ENCODE measurements around the gene DALRD3.

The DALRD3 gene

DNA sequence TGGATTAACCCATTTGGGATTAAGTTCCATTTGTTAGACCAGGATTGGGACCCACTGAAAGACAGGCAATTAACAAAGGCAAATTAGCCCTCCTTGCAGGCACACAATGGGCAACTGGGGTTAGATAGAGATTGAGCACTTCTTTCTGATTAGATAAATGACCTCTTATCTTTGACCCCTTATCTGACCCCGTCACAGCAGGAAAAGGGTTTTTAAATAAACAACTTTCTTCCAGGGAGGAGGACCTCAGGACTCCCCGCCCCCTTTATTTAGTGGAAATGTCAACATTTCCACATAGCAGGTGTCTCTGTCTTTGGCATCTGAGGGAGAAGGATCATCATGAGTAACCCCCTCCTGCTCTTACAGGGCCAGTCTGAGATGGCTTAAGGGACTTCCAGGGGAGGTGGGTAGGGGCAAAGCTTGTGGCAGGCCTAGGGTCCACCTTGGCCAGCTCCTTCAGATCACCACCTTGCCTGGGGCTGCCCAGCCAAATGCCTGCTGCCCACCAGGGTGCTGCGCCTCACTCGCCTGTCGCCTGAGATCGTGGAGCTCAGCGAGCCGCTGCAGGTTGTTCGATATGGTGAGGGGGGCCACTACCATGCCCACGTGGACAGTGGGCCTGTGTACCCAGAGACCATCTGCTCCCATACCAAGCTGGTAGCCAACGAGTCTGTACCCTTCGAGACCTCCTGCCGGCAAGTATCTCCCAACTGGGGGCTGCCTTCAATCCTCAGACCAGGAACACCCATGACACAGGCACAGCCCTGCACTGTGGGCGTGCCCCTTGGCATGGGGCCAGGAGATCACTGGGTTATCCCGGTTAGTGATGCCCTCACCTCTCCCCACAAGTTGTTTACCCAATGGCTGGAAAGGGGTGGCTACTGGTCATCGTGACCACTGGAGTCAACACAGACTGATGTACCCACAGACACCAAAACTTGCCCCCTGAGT is 13.8 kb downstream of the DALRD3 start:
- no peak overlapping the region for H3K9ac ChIP-seq (ENCODE audit: low read length)
- no peak overlapping the region for H3K4me3 ChIP-seq (ENCODE audit: low read depth, low read length)
- H3K36me3 ChIP-seq (ENCODE audit: control insufficient read depth, insufficient read depth, low read length), result 0 out of 2 replicates have a peak, but pooled peaks cover 4% of the 10 kb centered on the region
- no peak overlapping the region for H3K27ac ChIP-seq (ENCODE audit: low read depth, low read length)
- peaks cover 13% of the 10 kb centered on the region; the same call in 1 of the 2 replicates for H3K27me3 ChIP-seq (ENCODE audit: control insufficient read depth, insufficient read depth, low read length)
- H3K4me1 ChIP-seq (ENCODE audit: control insufficient read depth, insufficient read depth, low read length), result peaks cover 16% of the 10 kb centered on the region
- H3K9me3 ChIP-seq (ENCODE audit: control insufficient read depth, insufficient read depth, low read depth, low read length), result no peaks in the 10 kb centered on the region

DNA sequence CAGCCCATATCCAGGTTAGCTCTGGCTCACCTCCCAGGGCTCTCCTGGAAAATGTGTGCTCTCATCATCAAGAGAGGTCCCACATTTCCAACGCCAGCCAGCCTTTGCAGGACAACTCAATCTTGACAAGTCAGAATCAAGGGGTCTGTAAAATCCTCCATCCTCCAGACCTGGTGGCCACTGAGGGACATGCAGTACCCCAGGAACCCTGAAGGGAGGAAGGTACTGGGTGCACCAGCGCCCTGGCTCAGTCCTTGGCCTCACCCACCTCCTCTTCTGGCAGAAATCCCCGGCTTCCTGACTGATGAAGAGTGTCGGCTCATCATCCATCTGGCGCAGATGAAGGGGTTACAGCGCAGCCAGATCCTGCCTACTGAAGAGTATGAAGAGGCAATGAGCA is 17.2 kb downstream of the DALRD3 start:
- Histone ChIP-seq H3K27me3 (ENCODE audit: control insufficient read depth, insufficient read depth, low read length) (peaks cover 10% of the 10 kb centered on the region; the same call in 1 of the 2 replicates), H3K4me3 (ENCODE audit: low read depth, low read length) (no peak overlapping the region), H3K4me1 (ENCODE audit: control insufficient read depth, insufficient read depth, low read length) (peaks cover 20% of the 10 kb centered on the region), H3K36me3 (ENCODE audit: control insufficient read depth, insufficient read depth, low read length) (0 out of 2 replicates have a peak, but pooled peaks cover 3% of the 10 kb centered on the region), H3K9me3 (ENCODE audit: control insufficient read depth, insufficient read depth, low read depth, low read length) (no peaks in the 10 kb centered on the region), H3K9ac (ENCODE audit: low read length) (no peak overlapping the region), H3K27ac (ENCODE audit: low read depth, low read length) (no peak overlapping the region)

- Histone ChIP-seq H3K4me1 (ENCODE audit: control insufficient read depth, insufficient read depth, low read length) (peaks cover 20% of the 10 kb centered on the region), H3K27ac (ENCODE audit: low read depth, low read length) (no peak overlapping the region), H3K27me3 (ENCODE audit: control insufficient read depth, insufficient read depth, low read length) (0 out of 2 replicates have a peak, but pooled peaks cover 2% of the 10 kb centered on the region), H3K4me3 (ENCODE audit: low read depth, low read length) (no peak overlapping the region), H3K9me3 (ENCODE audit: control insufficient read depth, insufficient read depth, low read depth, low read length) (no peaks in the 10 kb centered on the region), H3K9ac (ENCODE audit: low read length) (no peak overlapping the region), H3K36me3 (ENCODE audit: control insufficient read depth, insufficient read depth, low read length) (peaks cover 6% of the 10 kb centered on the region; the same call in 1 of the 2 replicates)
Measured at GRCh38 chr3:48999085-48999858, 19.1 kb downstream of the DALRD3 start.

DNA sequence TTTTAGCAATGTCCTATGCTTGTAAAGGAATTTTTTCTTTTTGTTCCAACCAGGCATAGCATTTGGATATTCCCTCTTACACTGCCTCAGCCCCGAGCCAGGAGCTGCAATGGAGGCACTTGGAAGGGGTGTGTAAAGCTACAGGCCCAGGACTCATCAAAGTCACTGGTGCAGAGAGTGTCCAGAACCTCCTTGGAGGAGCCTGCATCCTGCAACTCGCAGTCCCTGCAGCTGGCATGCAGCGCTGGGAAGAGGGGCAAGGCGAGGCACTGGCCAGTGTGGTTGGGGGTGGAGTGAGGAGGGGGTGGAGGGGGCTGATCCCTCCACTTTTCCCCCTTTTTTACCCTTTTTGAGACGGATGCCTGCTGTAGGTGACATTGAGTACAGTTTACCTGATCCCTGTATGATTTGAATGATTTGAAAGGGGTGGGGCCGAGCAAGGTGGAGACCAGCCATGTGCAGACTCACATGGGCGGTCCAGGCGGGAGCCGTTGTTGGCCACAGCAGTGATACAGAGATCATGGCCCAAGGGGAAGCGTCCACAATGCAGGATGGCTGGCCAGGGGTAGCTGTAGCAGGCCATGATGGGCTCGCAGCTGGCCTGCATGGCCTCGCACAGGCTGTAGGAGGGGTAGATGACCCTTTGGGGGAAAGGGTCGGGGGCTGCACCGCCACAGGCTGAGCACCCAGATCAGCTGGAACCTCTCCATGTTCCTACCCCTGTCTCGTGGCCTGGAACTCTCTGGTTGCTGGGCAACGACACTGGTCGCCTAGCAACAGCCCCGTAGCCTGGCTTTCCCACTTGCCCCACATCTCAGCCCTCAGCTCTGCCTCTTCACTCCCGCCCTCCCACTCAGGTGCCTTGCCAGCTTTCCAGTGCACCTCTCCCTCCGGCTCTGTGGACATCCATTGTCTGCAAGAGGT is 20.4 kb downstream of the DALRD3 start:
- Histone ChIP-seq H3K27ac (ENCODE audit: low read depth, low read length) (no peak overlapping the region), H3K27me3 (ENCODE audit: control insufficient read depth, insufficient read depth, low read length) (0 out of 2 replicates have a peak, but pooled peaks cover 2% of the 10 kb centered on the region), H3K4me3 (ENCODE audit: low read depth, low read length) (no peak overlapping the region), H3K9me3 (ENCODE audit: control insufficient read depth, insufficient read depth, low read depth, low read length) (no peaks in the 10 kb centered on the region), H3K9ac (ENCODE audit: low read length) (no peak overlapping the region), H3K36me3 (ENCODE audit: control insufficient read depth, insufficient read depth, low read length) (peaks cover 6% of the 10 kb centered on the region; the same call in 1 of the 2 replicates), H3K4me1 (ENCODE audit: control insufficient read depth, insufficient read depth, low read length) (peaks cover 20% of the 10 kb centered on the region)

DNA sequence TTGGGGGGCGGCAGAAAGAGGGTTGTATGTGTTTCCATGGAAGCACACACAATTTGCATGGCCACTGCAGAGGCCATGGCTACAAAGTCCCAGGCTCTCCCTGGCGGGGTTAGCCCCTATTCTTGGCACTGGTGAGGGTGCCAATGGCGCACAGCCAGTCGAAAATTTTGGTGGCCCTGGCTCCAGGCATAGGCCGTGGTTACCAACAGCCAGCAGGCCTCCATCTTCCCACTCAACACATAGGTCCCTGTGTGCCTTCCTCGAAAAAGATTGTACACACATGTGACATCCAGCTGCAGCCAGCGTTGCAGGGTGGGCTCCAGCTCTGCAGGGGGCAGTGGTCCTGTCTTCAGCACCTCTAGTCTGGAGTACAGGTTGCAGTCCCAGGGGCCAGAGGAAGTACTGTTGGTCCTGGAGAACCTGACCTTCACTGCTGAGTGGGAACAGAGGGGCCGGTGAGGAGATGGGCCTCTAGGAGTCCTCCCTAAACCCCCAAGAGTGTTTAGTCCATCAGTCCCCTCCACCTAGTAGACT is 21.2 kb downstream of the DALRD3 start:
- peaks cover 20% of the 10 kb centered on the region for H3K4me1 ChIP-seq (ENCODE audit: control insufficient read depth, insufficient read depth, low read length)
- peaks cover 6% of the 10 kb centered on the region; the same call in 1 of the 2 replicates for H3K36me3 ChIP-seq (ENCODE audit: control insufficient read depth, insufficient read depth, low read length)
- H3K9ac ChIP-seq (ENCODE audit: low read length), result no peak overlapping the region
- no peak overlapping the region for H3K4me3 ChIP-seq (ENCODE audit: low read depth, low read length)
- no peaks in the 10 kb centered on the region for H3K27me3 ChIP-seq (ENCODE audit: control insufficient read depth, insufficient read depth, low read length)
- no peaks in the 10 kb centered on the region for H3K9me3 ChIP-seq (ENCODE audit: control insufficient read depth, insufficient read depth, low read depth, low read length)
- H3K27ac ChIP-seq (ENCODE audit: low read depth, low read length), result no peak overlapping the region

DNA sequence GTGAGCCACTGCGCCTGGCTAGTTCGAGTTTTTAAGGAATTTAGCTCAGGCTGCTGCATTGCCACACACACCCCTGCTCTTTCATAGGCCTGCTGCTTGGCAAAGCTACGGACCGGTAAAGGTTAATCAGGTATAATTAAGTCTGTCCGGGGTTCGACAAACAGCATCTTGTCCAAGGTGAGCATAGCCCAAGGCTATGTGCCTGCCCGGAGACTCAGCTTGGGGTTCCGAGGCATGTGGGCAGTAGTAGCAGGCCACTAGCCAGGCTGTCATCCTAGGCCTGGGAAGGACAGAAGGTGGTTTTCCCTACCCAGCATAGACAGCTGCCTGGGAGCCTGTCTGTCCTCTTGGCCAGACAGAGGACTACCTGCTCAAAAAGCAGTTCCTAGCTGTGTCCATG is 21.7 kb downstream of the DALRD3 start:
- H3K9me3 ChIP-seq (ENCODE audit: control insufficient read depth, insufficient read depth, low read depth, low read length), result no peaks in the 10 kb centered on the region
- H3K9ac ChIP-seq (ENCODE audit: low read length), result no peak overlapping the region
- H3K27ac ChIP-seq (ENCODE audit: low read depth, low read length), result no peak overlapping the region
- no peak overlapping the region for H3K4me3 ChIP-seq (ENCODE audit: low read depth, low read length)
- H3K36me3 ChIP-seq (ENCODE audit: control insufficient read depth, insufficient read depth, low read length), result peaks cover 6% of the 10 kb centered on the region; the same call in 1 of the 2 replicates
- H3K27me3 ChIP-seq (ENCODE audit: control insufficient read depth, insufficient read depth, low read length), result no peaks in the 10 kb centered on the region
- H3K4me1 ChIP-seq (ENCODE audit: control insufficient read depth, insufficient read depth, low read length), result peaks cover 20% of the 10 kb centered on the region

DNA sequence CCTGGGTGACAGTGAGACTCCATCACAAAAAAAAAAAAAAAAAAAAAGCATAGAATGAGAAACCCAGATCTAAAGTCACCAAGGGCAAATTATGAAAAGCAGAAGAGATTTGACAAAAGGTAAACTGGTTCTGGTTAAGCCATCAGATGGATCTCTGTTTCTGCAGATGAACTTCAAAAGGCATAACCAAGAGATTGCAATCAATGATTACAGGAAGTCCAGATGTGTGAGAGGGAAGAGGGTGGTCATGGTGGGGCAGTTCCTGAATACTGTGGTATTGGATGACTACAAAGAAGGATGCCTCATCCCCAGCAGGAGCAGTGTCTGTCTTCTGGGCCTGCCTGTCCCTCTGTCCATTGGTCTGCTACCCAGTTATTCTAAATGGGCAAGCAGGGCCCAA is 24.5 kb downstream of the DALRD3 start:
- peaks cover 6% of the 10 kb centered on the region; the same call in 1 of the 2 replicates for H3K36me3 ChIP-seq (ENCODE audit: control insufficient read depth, insufficient read depth, low read length)
- H3K9me3 ChIP-seq (ENCODE audit: control insufficient read depth, insufficient read depth, low read depth, low read length), result no peaks in the 10 kb centered on the region
- no peak overlapping the region for H3K4me3 ChIP-seq (ENCODE audit: low read depth, low read length)
- no peaks in the 10 kb centered on the region; the same call in 1 of the 2 replicates for H3K27me3 ChIP-seq (ENCODE audit: control insufficient read depth, insufficient read depth, low read length)
- no peak overlapping the region for H3K9ac ChIP-seq (ENCODE audit: low read length)
- H3K4me1 ChIP-seq (ENCODE audit: control insufficient read depth, insufficient read depth, low read length), result peaks cover 20% of the 10 kb centered on the region
- H3K27ac ChIP-seq (ENCODE audit: low read depth, low read length), result no peak overlapping the region

DNA sequence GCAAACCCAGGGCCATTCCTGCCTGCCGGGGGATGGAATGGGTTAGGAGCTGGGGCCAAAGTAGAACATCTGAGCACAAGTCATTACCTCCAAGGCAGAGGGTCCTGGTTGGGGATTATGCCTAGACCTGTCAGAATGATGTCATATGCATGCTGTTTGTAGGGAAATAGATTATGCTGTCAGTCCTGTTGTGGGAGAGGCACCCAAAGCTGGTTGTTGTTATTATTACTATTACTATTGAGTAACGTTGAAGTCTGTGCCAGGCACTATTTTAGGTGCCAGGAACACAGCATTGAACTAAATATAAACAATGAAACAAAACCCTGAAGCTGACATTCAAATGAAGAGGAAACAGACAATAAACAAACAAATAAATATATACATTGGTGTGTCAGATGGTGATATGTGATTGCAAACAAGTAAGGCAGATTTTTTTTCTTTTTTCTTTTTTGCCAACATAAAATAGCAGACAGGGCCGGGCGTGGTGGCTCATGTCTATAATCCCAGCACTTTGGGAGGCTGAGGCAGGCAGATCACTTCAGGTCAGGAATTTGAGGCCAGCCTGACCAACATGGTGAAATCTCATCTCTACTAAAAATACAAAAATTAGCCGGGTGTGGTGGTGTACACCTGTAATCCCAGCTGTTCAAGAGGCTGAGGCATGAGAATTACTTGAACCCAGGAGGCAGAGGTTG is 26.4 kb downstream of the DALRD3 start:
- H3K9ac ChIP-seq (ENCODE audit: low read length), result no peak overlapping the region
- H3K4me1 ChIP-seq (ENCODE audit: control insufficient read depth, insufficient read depth, low read length), result peaks cover 13% of the 10 kb centered on the region
- H3K9me3 ChIP-seq (ENCODE audit: control insufficient read depth, insufficient read depth, low read depth, low read length), result no peaks in the 10 kb centered on the region
- H3K27ac ChIP-seq (ENCODE audit: low read depth, low read length), result no peak overlapping the region
- H3K27me3 ChIP-seq (ENCODE audit: control insufficient read depth, insufficient read depth, low read length), result no peaks in the 10 kb centered on the region; the same call in 1 of the 2 replicates
- peaks cover 6% of the 10 kb centered on the region; the same call in 1 of the 2 replicates for H3K36me3 ChIP-seq (ENCODE audit: control insufficient read depth, insufficient read depth, low read length)
- peak overlapping the region; percentile 86; the same call in 1 of the 2 replicates for H3K4me3 ChIP-seq (ENCODE audit: low read depth, low read length)

DNA sequence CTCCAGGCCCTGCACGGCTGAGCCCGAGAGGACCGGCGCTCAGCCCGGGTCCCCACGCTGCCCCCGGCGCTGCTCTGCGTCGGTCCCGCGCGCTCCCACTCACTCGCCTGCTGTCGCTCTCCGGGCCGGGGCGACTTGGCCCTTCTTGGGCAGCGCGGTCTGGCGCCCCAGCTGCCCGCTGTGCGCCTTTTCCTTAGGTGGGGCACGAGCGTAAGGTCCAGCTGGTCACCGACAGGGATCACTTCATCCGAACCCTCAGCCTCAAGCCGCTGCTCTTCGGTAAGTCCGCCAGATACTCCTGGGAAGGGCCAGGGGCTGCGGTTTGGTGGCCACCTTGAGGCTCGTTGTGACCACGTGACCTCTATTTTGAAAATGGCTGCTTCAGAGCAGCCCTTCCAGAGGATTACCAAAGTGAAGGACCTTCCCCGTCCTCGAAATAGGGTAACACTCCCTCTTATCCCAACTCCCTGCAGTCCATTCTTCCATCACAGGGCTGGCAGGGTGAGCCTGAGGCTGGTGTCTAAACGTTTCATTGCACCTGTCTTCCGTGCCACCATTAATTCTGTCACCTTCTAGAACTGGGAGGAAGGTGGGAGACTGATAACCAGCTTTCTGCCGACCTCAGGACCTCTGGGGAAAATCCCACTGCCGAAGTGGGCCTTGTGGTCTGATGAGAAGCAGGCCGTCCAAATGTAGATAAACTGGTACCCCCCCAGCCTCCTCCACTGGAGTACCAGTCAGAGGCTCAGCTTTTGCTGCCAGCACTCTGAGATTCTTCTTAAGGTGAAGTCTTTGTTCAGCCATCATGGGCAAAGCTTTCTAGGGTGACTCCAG is 27.5 kb downstream of the DALRD3 start:
- peaks cover 13% of the 10 kb centered on the region for H3K4me1 ChIP-seq (ENCODE audit: control insufficient read depth, insufficient read depth, low read length)
- H3K9ac ChIP-seq (ENCODE audit: low read length), result peak overlapping the region; percentile 92
- peak overlapping the region; percentile 86 for H3K4me3 ChIP-seq (ENCODE audit: low read depth, low read length)
- H3K27ac ChIP-seq (ENCODE audit: low read depth, low read length), result peak overlapping the region; percentile 58
- no peaks in the 10 kb centered on the region for H3K9me3 ChIP-seq (ENCODE audit: control insufficient read depth, insufficient read depth, low read depth, low read length)
- peaks cover 3% of the 10 kb centered on the region; the same call in 1 of the 2 replicates for H3K36me3 ChIP-seq (ENCODE audit: control insufficient read depth, insufficient read depth, low read length)
- H3K27me3 ChIP-seq (ENCODE audit: control insufficient read depth, insufficient read depth, low read length), result no peaks in the 10 kb centered on the region; the same call in 1 of the 2 replicates
